OCI-LY7 (cell line): ENCODE measurements around the gene TXNDC8. TPM values are rescaled to one million over a fixed set of nuclear protein-coding genes. Genes with fewer than 3 reads are reported as not detected.

ENCODE experiments used
- BruUV-seq: library from RNA; stranded (reverse); fragments of 400-500 nt; replicated peaks from 2 replicates; lab custom pipeline; 2021; lab: Mats Ljungman, UMichigan
- CTCF ChIA-PET: fragments of 300-600 bp; sonication (Branson Sonifier 250); formaldehyde crosslinking; loops from one replicate; lab custom pipeline; 2022; ENCODE audit warnings: antibody characterized with exemption; ENCODE audit not compliant: unreplicated experiment; lab: Charles Lee
- POLR2A ChIA-PET: fragments of 300-600 bp; sonication (Branson Sonifier 250); formaldehyde crosslinking; loops from one replicate; lab custom pipeline; 2022; ENCODE audit warnings: antibody characterized with exemption; lab: Charles Lee
- DNase-seq: peaks from one replicate; pipeline ENCODE4 v3.0.0-alpha.2; 2015; ENCODE audit warnings: low spot score
- H2AFZ ChIP-seq: fragments of 200-600 bp; sonication (generic), shearing (Covaris generic); 2 replicates; pipeline ENCODE4 v1.6.1; 2014; ENCODE audit warnings: mild to moderate bottlenecking, antibody characterized with exemption, low read length, moderate library complexity
- H3K27ac ChIP-seq: fragments of 200-600 bp; sonication (generic); 2 replicates; pipeline ENCODE4 v1.5.1; 2014; ENCODE audit warnings: mixed run types, low read depth, mild to moderate bottlenecking, moderate library complexity, low read length, inconsistent platforms; ENCODE audit not compliant: poor library complexity, severe bottlenecking
- H3K36me3 ChIP-seq: fragments of 200-600 bp; sonication (generic); 2 replicates; pipeline ENCODE4 v1.6.1; 2014; ENCODE audit warnings: mild to moderate bottlenecking, antibody characterized with exemption, low read length, moderate library complexity, mixed read lengths; ENCODE audit not compliant: insufficient read depth
- H3K4me1 ChIP-seq: fragments of 200-600 bp; sonication (generic); 2 replicates; pipeline ENCODE4 v1.5.1; 2014; ENCODE audit warnings: mild to moderate bottlenecking, low read length; ENCODE audit not compliant: insufficient read depth, poor library complexity, severe bottlenecking
- H3K4me2 ChIP-seq: fragments of 200-600 bp; sonication (generic); 2 replicates; pipeline ENCODE4 v1.6.1; 2014; ENCODE audit warnings: mild to moderate bottlenecking, low read length
- H3K4me3 ChIP-seq: fragments of 200-600 bp; sonication (generic); 2 replicates; pipeline ENCODE4 v1.5.1; 2014; ENCODE audit warnings: mild to moderate bottlenecking, low read depth, low read length; ENCODE audit not compliant: poor library complexity, severe bottlenecking
- H3K79me2 ChIP-seq: fragments of 200-600 bp; sonication (generic); 2 replicates; pipeline ENCODE4 v1.6.1; 2016; ENCODE audit warnings: low read depth, mild to moderate bottlenecking, low read length, moderate library complexity, mixed read lengths; ENCODE audit not compliant: insufficient read depth
- H3K9me2 ChIP-seq: fragments of 200-600 bp; sonication (generic); 2 replicates; pipeline ENCODE4 v1.6.1; 2016; ENCODE audit warnings: mild to moderate bottlenecking, low read length, mixed read lengths; ENCODE audit not compliant: insufficient read depth
- H3K9me3 ChIP-seq: fragments of 200-600 bp; sonication (generic); 2 replicates; pipeline ENCODE4 v1.6.1; 2014; ENCODE audit warnings: mild to moderate bottlenecking, mixed run types, low read length, mixed read lengths
- H4K20me1 ChIP-seq: fragments of 200-600 bp; sonication (generic); 2 replicates; pipeline ENCODE4 v1.6.1; 2014; ENCODE audit warnings: mild to moderate bottlenecking, antibody characterized with exemption, low read length, moderate library complexity, mixed read lengths; ENCODE audit not compliant: insufficient read depth
- EZH2phosphoT487 ChIP-seq: fragments of 200-600 bp; sonication (generic); IDR thresholded peaks from 2 replicates; pipeline ENCODE4 v1.6.1; 2018; ENCODE audit warnings: low read depth, borderline replicate concordance, mild to moderate bottlenecking, mixed run types, antibody characterized with exemption, low read length, moderate library complexity, mixed read lengths
- intact Hi-C: fragments of 100-400 bp; cut with micrococcal nuclease; formaldehyde crosslinking; loops from one replicate; pipeline ENCODE4 v1.10.0; 2022; ENCODE audit not compliant: unreplicated experiment
- total RNA-seq, 2 experiments: library from RNA; depleted of rRNA in 1 of 2; stranded (reverse); fragments of >200 nt in 1 of 2; shearing (Covaris generic) in 1 of 2; gene quantifications; 2 replicates each; pipeline ENCODE4 v1.2.3, GENCODE V29; 2014 to 2022
- TF ChIP-seq, protein P1 (sequence below): fragments of 200-600 bp; sonication (generic); conservative IDR thresholded peaks from 2 replicates; pipeline ENCODE4 v1.5.1; 2014; ENCODE audit warnings: mild to moderate bottlenecking, antibody characterized with exemption, low read length, moderate library complexity, mixed read lengths

The TXNDC8 gene
- total RNA-seq, 2 experiments from 2014 or later = not detected

DNA sequence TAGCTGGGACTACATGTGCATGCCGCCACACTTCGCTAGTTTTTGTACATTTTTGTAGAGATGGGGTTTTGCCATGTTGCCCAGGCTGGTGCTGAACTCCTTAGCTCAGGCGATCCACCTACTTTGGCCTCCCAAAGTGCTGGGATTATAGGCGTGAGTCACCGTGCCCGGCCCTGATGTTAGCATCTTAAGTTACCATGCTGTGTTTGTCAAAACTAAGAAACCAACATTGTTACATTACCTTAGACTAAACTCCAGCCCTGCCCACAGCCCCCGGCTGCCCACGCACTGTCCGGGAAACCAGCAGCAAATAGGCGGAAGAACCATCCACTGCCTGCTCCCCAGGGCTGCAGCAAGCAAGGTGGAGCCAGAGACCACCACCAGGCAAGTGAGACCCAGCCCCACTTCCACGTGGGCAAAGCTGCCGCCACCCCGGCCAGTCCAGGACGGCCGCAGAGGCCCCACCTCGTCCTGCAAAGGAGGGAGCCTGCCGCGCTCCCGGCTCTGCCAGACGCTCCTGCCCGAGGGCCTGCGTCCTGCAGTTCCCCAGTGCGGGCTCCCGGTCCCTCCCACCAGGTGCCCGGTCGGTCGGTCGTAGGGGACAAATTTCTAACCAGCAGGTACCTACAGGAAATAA lies 45.6 kb downstream of the TXNDC8 start:
- Histone ChIP-seq H3K79me2 (no peaks in the 10 kb centered on the region), H2AFZ (no peak overlapping the region), H3K9me2 (no peaks in the 10 kb centered on the region), H3K4me2 (no peak overlapping the region), H3K4me1 (no peaks in the 10 kb centered on the region), H3K9me3 (no peaks in the 10 kb centered on the region), H3K27ac (no peak overlapping the region), H4K20me1 (no peaks in the 10 kb centered on the region), H3K4me3 (no peak overlapping the region), H3K36me3 (no peaks in the 10 kb centered on the region)
- no TSS peak for BruUV-seq
- intact Hi-C loops = no loop called here
- CTCF ChIA-PET = no interaction called here
- POLR2A ChIA-PET = no interaction called here
- TF ChIP-seq, protein P1, sequence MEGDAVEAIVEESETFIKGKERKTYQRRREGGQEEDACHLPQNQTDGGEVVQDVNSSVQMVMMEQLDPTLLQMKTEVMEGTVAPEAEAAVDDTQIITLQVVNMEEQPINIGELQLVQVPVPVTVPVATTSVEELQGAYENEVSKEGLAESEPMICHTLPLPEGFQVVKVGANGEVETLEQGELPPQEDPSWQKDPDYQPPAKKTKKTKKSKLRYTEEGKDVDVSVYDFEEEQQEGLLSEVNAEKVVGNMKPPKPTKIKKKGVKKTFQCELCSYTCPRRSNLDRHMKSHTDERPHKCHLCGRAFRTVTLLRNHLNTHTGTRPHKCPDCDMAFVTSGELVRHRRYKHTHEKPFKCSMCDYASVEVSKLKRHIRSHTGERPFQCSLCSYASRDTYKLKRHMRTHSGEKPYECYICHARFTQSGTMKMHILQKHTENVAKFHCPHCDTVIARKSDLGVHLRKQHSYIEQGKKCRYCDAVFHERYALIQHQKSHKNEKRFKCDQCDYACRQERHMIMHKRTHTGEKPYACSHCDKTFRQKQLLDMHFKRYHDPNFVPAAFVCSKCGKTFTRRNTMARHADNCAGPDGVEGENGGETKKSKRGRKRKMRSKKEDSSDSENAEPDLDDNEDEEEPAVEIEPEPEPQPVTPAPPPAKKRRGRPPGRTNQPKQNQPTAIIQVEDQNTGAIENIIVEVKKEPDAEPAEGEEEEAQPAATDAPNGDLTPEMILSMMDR = no peak
- no peak for TF ChIP-seq EZH2phosphoT487
- DNase-seq = no peak

DNA sequence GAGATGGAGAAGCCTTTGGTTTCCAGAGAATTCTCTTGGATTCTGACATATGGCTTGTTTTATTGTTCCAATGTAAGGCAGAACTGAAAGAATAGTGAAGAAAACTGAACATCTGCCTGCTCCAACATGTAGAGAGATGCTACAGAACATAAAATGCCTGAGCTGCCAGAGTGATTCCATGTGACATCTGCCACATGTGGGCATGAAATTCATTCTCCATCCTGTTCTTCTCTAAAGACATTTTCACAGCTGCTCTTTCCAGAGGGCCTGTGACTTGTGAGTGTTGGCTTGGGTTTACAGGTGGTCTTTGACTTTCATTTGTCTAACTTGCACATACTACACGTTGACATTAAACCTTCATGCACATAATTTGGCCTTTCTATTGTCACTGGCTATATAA lies 47.7 kb downstream of the TXNDC8 start:
- ChIA-PET CTCF (no interaction called here), POLR2A (interaction anchor here (0.6 kb wide), 1 partner anchor 1193 kb away, joined by 3 read pairs; no protein-coding TSS in a partner anchor)
- no peak overlapping the region for H3K4me3 ChIP-seq
- no peak for DNase-seq
- H3K36me3 ChIP-seq = no peaks in the 10 kb centered on the region
- H2AFZ ChIP-seq = no peak overlapping the region
- no peak overlapping the region for H3K4me2 ChIP-seq
- no peak for TF ChIP-seq EZH2phosphoT487
- TF ChIP-seq, protein P1 = no peak
- no peak overlapping the region for H3K27ac ChIP-seq
- H3K9me2 ChIP-seq = no peaks in the 10 kb centered on the region
- BruUV-seq = no TSS peak
- intact Hi-C loops = no loop called here
- H3K79me2 ChIP-seq = no peaks in the 10 kb centered on the region
- H3K4me1 ChIP-seq = no peaks in the 10 kb centered on the region
- no peaks in the 10 kb centered on the region for H4K20me1 ChIP-seq
- no peaks in the 10 kb centered on the region for H3K9me3 ChIP-seq

DNA sequence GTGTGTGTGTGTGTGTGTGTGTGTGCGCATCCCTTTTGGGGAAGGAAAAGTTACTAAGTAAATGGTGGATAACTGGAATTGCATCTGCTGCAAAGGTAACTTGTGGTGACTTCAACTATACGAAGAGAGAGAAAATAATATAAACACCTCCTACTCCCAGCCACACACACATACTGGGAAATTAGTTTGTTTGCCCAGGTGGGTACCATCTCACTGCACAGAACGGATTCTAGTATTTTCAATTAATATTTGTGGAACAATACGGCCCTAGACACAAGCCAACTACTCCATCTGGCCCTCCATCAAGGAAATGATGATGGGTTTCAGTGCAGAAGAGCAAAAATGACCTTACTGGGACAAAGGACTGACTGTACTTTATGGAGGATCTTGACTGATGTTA lies 49.2 kb downstream of the TXNDC8 start:
- no peak for DNase-seq
- no peaks in the 10 kb centered on the region for H3K79me2 ChIP-seq
- TF ChIP-seq EZH2phosphoT487 = no peak
- TF ChIP-seq, protein P1 = no peak
- no peaks in the 10 kb centered on the region for H3K4me1 ChIP-seq
- H4K20me1 ChIP-seq = no peaks in the 10 kb centered on the region
- ChIA-PET CTCF (no interaction called here), POLR2A (interaction anchor here (0.6 kb wide), 1 partner anchor 9 kb away, joined by 3 read pairs; no protein-coding TSS in a partner anchor)
- H3K4me3 ChIP-seq = no peak overlapping the region
- intact Hi-C loops = no loop called here
- BruUV-seq = no TSS peak
- H3K9me2 ChIP-seq = no peaks in the 10 kb centered on the region
- H3K36me3 ChIP-seq = no peaks in the 10 kb centered on the region
- no peak overlapping the region for H3K4me2 ChIP-seq
- H3K27ac ChIP-seq = no peak overlapping the region
- no peak overlapping the region for H2AFZ ChIP-seq
- no peaks in the 10 kb centered on the region for H3K9me3 ChIP-seq
